Suprapubic skin (tissue), 4 donors: ENCODE results near the gene GSAP. TPM values are rescaled to one million over a fixed set of nuclear protein-coding genes. Genes with fewer than 3 reads are reported as not detected.

Experiments used
- DNase-seq, 2 donors: peaks; one replicate each; pipeline ENCODE4 v3.0.0-alpha.2; 2019; ENCODE audit warnings: low spot score in 2 of 2
- H3K27ac ChIP-seq: fragments of 200-600 bp; sonication (generic); one replicate; pipeline ENCODE4 v1.5.1; 2019
- H3K27me3 ChIP-seq: fragments of 200-600 bp; sonication (generic); one replicate; pipeline ENCODE4 v1.5.1; 2019
- H3K36me3 ChIP-seq: fragments of 200-600 bp; sonication (generic); one replicate; pipeline ENCODE4 v1.5.1; 2019
- H3K4me1 ChIP-seq: fragments of 200-600 bp; sonication (generic); one replicate; pipeline ENCODE4 v1.5.1; 2019
- H3K4me3 ChIP-seq: fragments of 200-600 bp; sonication (generic); one replicate; pipeline ENCODE4 v1.5.1; 2019; ENCODE audit warnings: mild to moderate bottlenecking
- H3K9me3 ChIP-seq: fragments of 200-600 bp; sonication (generic); one replicate; pipeline ENCODE4 v1.5.1; 2019
- CTCF ChIP-seq, 2 donors: fragments of 200-600 bp in 1 of 2; fragments of 450-650 bp in 1 of 2; sonication (generic) in 1 of 2; IDR thresholded peaks; one replicate each; pipeline ENCODE4 v1.5.1; 2016 to 2019; ENCODE audit warnings: antibody characterized with exemption in 2 of 2, mild to moderate bottlenecking in 1 of 2, moderate library complexity in 1 of 2
- EP300 ChIP-seq: sonication (generic); formaldehyde crosslinking; IDR thresholded peaks from one replicate; pipeline ENCODE4 v1.6.1; 2017; ENCODE audit warnings: antibody characterized with exemption
- POLR2A ChIP-seq, 2 donors: fragments of 450-650 bp; IDR thresholded peaks; one replicate each; pipeline ENCODE4 v1.6.1; 2017; ENCODE audit warnings: antibody characterized with exemption in 2 of 2, mild to moderate bottlenecking in 2 of 2, moderate library complexity in 2 of 2
- POLR2AphosphoS5 ChIP-seq, 3 donors: sonication (generic); formaldehyde crosslinking; IDR thresholded peaks; one replicate each; pipeline ENCODE4 v1.6.1; 2017; ENCODE audit warnings: antibody characterized with exemption in 3 of 3
- WGBS: methylation state at CpG from one replicate; pipeline ENCODE4 v1.1.5; 2018; 5-methylcytosine and 5-hydroxymethylcytosine counted together
- total RNA-seq, 4 donors: library from RNA; depleted of rRNA; stranded (reverse); fragments of >200 nt; gene quantifications; one replicate each; pipeline ENCODE4 v1.1.0, GENCODE V29; 2016

GSAP gene
- total RNA-seq, 4 donors from 2014 or later, result 11.8 to 52.8 (median 17.2) TPM

DNA sequence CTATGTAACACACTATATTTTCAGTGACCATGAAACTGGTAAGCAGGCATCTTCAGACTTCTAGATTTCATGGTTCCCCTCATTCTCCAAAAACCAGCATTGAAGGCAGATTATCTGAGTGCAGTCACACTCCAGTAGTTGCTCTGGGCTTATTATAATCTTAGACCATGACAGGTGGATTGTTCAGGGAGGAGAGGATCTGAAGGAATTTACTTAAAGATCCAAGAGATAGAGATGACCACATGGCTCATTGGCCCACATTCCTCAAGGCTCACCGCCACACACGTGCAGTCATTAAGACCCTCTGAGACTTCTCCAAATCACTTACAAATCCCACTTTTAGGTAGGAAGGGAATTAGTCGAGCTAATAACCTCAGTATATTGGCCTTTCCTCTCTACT, 55.2 kb downstream of the GSAP start:
- 93% methylated on average over 3 of the region's 3 CpGs for WGBS
- DNase-seq, result no peak
- H3K4me3 ChIP-seq, result no peak overlapping the region
- no peak overlapping the region for H3K27ac ChIP-seq
- H3K36me3 ChIP-seq, result no peaks in the 10 kb centered on the region
- H3K27me3 ChIP-seq, result no peaks in the 10 kb centered on the region
- no peak for TF ChIP-seq CTCF (IDR thresholded peaks at IDR 0.05)
- TF ChIP-seq EP300, result no peak
- no peak for TF ChIP-seq POLR2AphosphoS5 (IDR thresholded peaks at IDR 0.05)
- no peak for TF ChIP-seq POLR2A (IDR thresholded peaks at IDR 0.05)
- H3K9me3 ChIP-seq, result no peaks in the 10 kb centered on the region
- no peaks in the 10 kb centered on the region for H3K4me1 ChIP-seq

DNA sequence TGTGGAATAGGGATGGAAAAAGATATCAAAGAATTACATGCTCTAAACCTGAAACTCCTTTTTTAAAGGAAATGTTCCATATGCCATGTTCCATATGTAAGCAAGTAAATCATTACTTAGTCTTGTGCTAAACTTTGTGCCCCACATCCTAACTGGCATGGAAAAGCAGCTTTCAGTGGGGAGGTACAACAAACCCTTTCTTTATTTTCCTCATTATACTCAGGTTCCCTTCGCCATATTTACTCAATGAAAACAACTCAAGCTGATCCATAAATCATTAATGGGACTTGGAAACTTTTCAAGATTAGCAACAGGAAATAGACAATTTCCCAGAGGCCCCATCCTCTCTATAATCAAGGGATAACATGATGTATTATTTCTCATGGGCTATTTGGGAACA, 56.0 kb downstream of the GSAP start:
- TF ChIP-seq EP300, result no peak
- no peak for TF ChIP-seq POLR2A (IDR thresholded peaks at IDR 0.05)
- no peak for TF ChIP-seq POLR2AphosphoS5 (IDR thresholded peaks at IDR 0.05)
- TF ChIP-seq CTCF (IDR thresholded peaks at IDR 0.05), result no peak
- H3K4me1 ChIP-seq, result no peaks in the 10 kb centered on the region
- H3K27me3 ChIP-seq, result no peaks in the 10 kb centered on the region
- WGBS, result 68% methylated on average over 1 of the region's 1 CpG
- no peak overlapping the region for H3K4me3 ChIP-seq
- H3K36me3 ChIP-seq, result peaks cover 1% of the 10 kb centered on the region
- no peak for DNase-seq
- H3K27ac ChIP-seq, result no peak overlapping the region
- H3K9me3 ChIP-seq, result no peaks in the 10 kb centered on the region

DNA sequence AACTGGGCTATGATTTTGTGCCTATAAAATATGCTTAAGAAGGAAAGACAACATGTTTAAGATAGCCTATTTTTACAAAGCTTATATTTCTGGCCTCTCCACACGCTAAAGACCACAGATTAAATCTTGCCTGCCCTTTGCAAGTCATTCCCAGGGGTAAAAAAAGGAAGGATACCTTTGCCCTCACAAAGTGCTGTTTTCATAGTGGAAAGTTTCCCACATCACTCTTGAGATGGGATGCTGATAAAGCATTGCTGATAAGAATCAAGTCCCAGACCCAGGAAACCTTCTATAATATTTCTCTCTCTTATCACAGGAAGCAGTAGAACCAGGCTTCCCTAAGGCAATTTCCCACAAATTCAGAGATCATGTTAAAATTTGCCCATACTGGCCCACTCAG, 56.5 kb downstream of the GSAP start:
- TF ChIP-seq POLR2AphosphoS5 (IDR thresholded peaks at IDR 0.05) (no peak), CTCF (IDR thresholded peaks at IDR 0.05) (no peak), POLR2A (IDR thresholded peaks at IDR 0.05) (no peak), EP300 (no peak)
- Histone ChIP-seq H3K4me1 (no peaks in the 10 kb centered on the region), H3K9me3 (no peaks in the 10 kb centered on the region), H3K27me3 (no peaks in the 10 kb centered on the region), H3K27ac (no peak overlapping the region), H3K36me3 (peaks cover 6% of the 10 kb centered on the region), H3K4me3 (no peak overlapping the region)
- no peak for DNase-seq
- 63% methylated on average over 1 of the region's 1 CpG for WGBS

DNA sequence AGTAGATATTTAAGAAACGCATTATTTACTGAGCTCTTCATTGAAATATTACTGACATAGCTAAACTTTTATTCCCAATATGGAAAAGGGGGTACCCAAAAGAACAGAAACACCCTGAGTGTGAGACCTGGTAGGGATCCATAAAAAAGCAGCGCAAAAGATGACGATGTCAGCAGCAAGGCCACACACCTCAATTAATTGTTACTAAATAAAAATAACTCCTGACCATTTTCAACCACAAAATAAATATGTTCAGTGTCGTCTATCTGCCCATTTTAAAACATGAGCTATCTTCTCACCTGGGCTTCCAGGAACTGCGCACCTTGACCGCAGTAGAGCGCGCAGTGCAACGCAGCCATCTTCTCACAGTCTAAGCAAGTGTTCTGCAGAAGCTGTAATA, 61.2 kb downstream of the GSAP start:
- no peak for DNase-seq
- H3K4me1 ChIP-seq, result no peaks in the 10 kb centered on the region
- no peaks in the 10 kb centered on the region for H3K9me3 ChIP-seq
- 95% methylated on average over 9 of the region's 9 CpGs for WGBS
- H3K27ac ChIP-seq, result no peak overlapping the region
- no peak for TF ChIP-seq POLR2AphosphoS5 (IDR thresholded peaks at IDR 0.05)
- no peak for TF ChIP-seq POLR2A (IDR thresholded peaks at IDR 0.05)
- TF ChIP-seq EP300, result no peak
- TF ChIP-seq CTCF (IDR thresholded peaks at IDR 0.05), result no peak
- H3K27me3 ChIP-seq, result no peaks in the 10 kb centered on the region
- H3K36me3 ChIP-seq, result peaks cover 6% of the 10 kb centered on the region
- no peak overlapping the region for H3K4me3 ChIP-seq

- DNase-seq, result no peak
- Histone ChIP-seq H3K9me3 (no peaks in the 10 kb centered on the region), H3K4me1 (no peaks in the 10 kb centered on the region), H3K4me3 (no peak overlapping the region), H3K36me3 (peaks cover 6% of the 10 kb centered on the region), H3K27ac (no peak overlapping the region), H3K27me3 (no peaks in the 10 kb centered on the region)
- TF ChIP-seq POLR2AphosphoS5 (IDR thresholded peaks at IDR 0.05), result no peak
- no peak for TF ChIP-seq CTCF (IDR thresholded peaks at IDR 0.05)
- no peak for TF ChIP-seq EP300
- no peak for TF ChIP-seq POLR2A (IDR thresholded peaks at IDR 0.05)
- 61% methylated on average over 2 of the region's 2 CpGs for WGBS
Observed at GRCh38 chr7:77354484-77354883, 61.7 kb downstream of the GSAP start.
